Fibroblast of lung (primary cell): ENCODE data around the gene XPNPEP2.

Experiments used
- EZH2 ChIP-seq: IDR thresholded peaks from 2 replicates; pipeline ENCODE4 v1.5.1; 2012; ENCODE audit warnings: low read length, control low read depth, mild to moderate bottlenecking; ENCODE audit errors: missing control alignments
- TF ChIP-seq, protein P1 (sequence below), 2 donors: IDR thresholded peaks in 1 of 2; conservative IDR thresholded peaks in 1 of 2; 1 replicate in 1 of 2; 2 replicates in 1 of 2; pipeline ENCODE4 v1.5.1; 2011 to 2012; ENCODE audit warnings: low read length in 2 of 2, control low read depth in 1 of 2, inconsistent platforms in 1 of 2, low read depth in 1 of 2, mild to moderate bottlenecking in 1 of 2

DNA sequence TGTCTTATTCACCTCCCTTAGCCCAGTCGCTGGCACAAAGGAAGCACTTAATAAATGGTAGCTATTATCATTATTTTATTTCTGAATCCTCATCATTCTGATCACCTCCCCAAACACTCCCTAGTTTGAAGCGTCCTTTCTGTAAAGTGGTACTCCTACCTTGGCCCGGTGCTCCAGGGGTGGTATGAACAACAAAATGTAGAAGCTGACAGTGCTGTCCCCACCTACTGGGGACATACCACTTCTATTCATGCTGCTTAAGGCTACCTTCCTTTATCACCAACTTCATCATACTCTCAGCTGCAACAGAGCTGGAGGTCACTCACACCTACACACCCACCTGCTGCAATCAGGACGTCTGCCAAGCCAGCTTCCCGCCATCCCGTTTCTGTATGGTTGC, 43.2 kb upstream of the XPNPEP2 start:
- TF ChIP-seq, protein P1, sequence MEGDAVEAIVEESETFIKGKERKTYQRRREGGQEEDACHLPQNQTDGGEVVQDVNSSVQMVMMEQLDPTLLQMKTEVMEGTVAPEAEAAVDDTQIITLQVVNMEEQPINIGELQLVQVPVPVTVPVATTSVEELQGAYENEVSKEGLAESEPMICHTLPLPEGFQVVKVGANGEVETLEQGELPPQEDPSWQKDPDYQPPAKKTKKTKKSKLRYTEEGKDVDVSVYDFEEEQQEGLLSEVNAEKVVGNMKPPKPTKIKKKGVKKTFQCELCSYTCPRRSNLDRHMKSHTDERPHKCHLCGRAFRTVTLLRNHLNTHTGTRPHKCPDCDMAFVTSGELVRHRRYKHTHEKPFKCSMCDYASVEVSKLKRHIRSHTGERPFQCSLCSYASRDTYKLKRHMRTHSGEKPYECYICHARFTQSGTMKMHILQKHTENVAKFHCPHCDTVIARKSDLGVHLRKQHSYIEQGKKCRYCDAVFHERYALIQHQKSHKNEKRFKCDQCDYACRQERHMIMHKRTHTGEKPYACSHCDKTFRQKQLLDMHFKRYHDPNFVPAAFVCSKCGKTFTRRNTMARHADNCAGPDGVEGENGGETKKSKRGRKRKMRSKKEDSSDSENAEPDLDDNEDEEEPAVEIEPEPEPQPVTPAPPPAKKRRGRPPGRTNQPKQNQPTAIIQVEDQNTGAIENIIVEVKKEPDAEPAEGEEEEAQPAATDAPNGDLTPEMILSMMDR (conservative IDR thresholded peaks at IDR 0.05 in 1 of 2, IDR thresholded peaks at IDR 0.05 in 1 of 2; ENCODE audit: low read depth in 1 of 2, low read length in 2 of 2): no peak
- no peak for TF ChIP-seq EZH2
